ENCODE measurements around the gene ZMIZ1.

The ZMIZ1 gene

GRCh38 chr10:79247373-79248137, 178.8 kb downstream of the ZMIZ1 start:
- Histone ChIP-seq H3K9ac (ENCODE audit: low read depth, low read length) (no peak overlapping the region), H3K4me1 (ENCODE audit: insufficient read depth, low read length) (no peaks in the 10 kb centered on the region; the same call in 1 of the 2 replicates), H3K9me3 (ENCODE audit: control insufficient read depth, insufficient read depth, low read length) (no peaks in the 10 kb centered on the region), H3K36me3 (ENCODE audit: insufficient read depth, low read length) (no peaks in the 10 kb centered on the region)

- H3K9ac ChIP-seq (ENCODE audit: low read depth, low read length) = no peak overlapping the region
- H3K9me3 ChIP-seq (ENCODE audit: control insufficient read depth, insufficient read depth, low read length) = no peaks in the 10 kb centered on the region
- H3K36me3 ChIP-seq (ENCODE audit: insufficient read depth, low read length) = no peaks in the 10 kb centered on the region
- no peaks in the 10 kb centered on the region; the same call in 1 of the 2 replicates for H3K4me1 ChIP-seq (ENCODE audit: insufficient read depth, low read length)
These were observed 179.8 kb downstream of the ZMIZ1 start for GRCh38 chr10:79248341-79249185.

GRCh38 chr10:79249186-79250121, 180.7 kb downstream of the ZMIZ1 start:
- Histone ChIP-seq H3K9me3 (ENCODE audit: control insufficient read depth, insufficient read depth, low read length) (no peaks in the 10 kb centered on the region), H3K36me3 (ENCODE audit: insufficient read depth, low read length) (no peaks in the 10 kb centered on the region), H3K4me1 (ENCODE audit: insufficient read depth, low read length) (no peaks in the 10 kb centered on the region; the same call in 1 of the 2 replicates), H3K9ac (ENCODE audit: low read depth, low read length) (no peak overlapping the region)

- no peaks in the 10 kb centered on the region for H3K9me3 ChIP-seq (ENCODE audit: control insufficient read depth, insufficient read depth, low read length)
- no peaks in the 10 kb centered on the region for H3K36me3 ChIP-seq (ENCODE audit: insufficient read depth, low read length)
- H3K4me1 ChIP-seq (ENCODE audit: insufficient read depth, low read length) = no peaks in the 10 kb centered on the region; the same call in 1 of the 2 replicates
- H3K9ac ChIP-seq (ENCODE audit: low read depth, low read length) = no peak overlapping the region
These were observed 181.5 kb downstream of the ZMIZ1 start for GRCh38 chr10:79250259-79250658.

- no peak overlapping the region for H3K9ac ChIP-seq (ENCODE audit: low read depth, low read length)
- H3K4me1 ChIP-seq (ENCODE audit: insufficient read depth, low read length) = no peaks in the 10 kb centered on the region; the same call in 1 of the 2 replicates
- H3K36me3 ChIP-seq (ENCODE audit: insufficient read depth, low read length) = no peaks in the 10 kb centered on the region
- no peaks in the 10 kb centered on the region for H3K9me3 ChIP-seq (ENCODE audit: control insufficient read depth, insufficient read depth, low read length)
These were observed 183.7 kb downstream of the ZMIZ1 start for GRCh38 chr10:79252450-79252849.

- Histone ChIP-seq H3K4me1 (ENCODE audit: insufficient read depth, low read length) (no peaks in the 10 kb centered on the region), H3K9ac (ENCODE audit: low read depth, low read length) (no peak overlapping the region), H3K36me3 (ENCODE audit: insufficient read depth, low read length) (no peaks in the 10 kb centered on the region), H3K9me3 (ENCODE audit: control insufficient read depth, insufficient read depth, low read length) (no peaks in the 10 kb centered on the region)
These were observed 184.2 kb downstream of the ZMIZ1 start for GRCh38 chr10:79252971-79253370.

- no peaks in the 10 kb centered on the region for H3K4me1 ChIP-seq (ENCODE audit: insufficient read depth, low read length)
- no peaks in the 10 kb centered on the region for H3K9me3 ChIP-seq (ENCODE audit: control insufficient read depth, insufficient read depth, low read length)
- no peaks in the 10 kb centered on the region for H3K36me3 ChIP-seq (ENCODE audit: insufficient read depth, low read length)
- no peak overlapping the region for H3K9ac ChIP-seq (ENCODE audit: low read depth, low read length)
These were observed 184.9 kb downstream of the ZMIZ1 start for GRCh38 chr10:79253704-79254103.

GRCh38 chr10:79254333-79255006, 185.7 kb downstream of the ZMIZ1 start:
- Histone ChIP-seq H3K4me1 (ENCODE audit: insufficient read depth, low read length) (no peaks in the 10 kb centered on the region), H3K9me3 (ENCODE audit: control insufficient read depth, insufficient read depth, low read length) (no peaks in the 10 kb centered on the region), H3K36me3 (ENCODE audit: insufficient read depth, low read length) (no peaks in the 10 kb centered on the region), H3K9ac (ENCODE audit: low read depth, low read length) (no peak overlapping the region)

- Histone ChIP-seq H3K9ac (ENCODE audit: low read depth, low read length) (no peak overlapping the region), H3K36me3 (ENCODE audit: insufficient read depth, low read length) (no peaks in the 10 kb centered on the region), H3K9me3 (ENCODE audit: control insufficient read depth, insufficient read depth, low read length) (no peaks in the 10 kb centered on the region), H3K4me1 (ENCODE audit: insufficient read depth, low read length) (peaks cover 3% of the 10 kb centered on the region; the same call in 1 of the 2 replicates)
These were observed 186.3 kb downstream of the ZMIZ1 start for GRCh38 chr10:79255007-79255507.

- Histone ChIP-seq H3K9me3 (ENCODE audit: control insufficient read depth, insufficient read depth, low read length) (no peaks in the 10 kb centered on the region), H3K4me1 (ENCODE audit: insufficient read depth, low read length) (peaks cover 16% of the 10 kb centered on the region), H3K36me3 (ENCODE audit: insufficient read depth, low read length) (no peaks in the 10 kb centered on the region), H3K9ac (ENCODE audit: low read depth, low read length) (no peak overlapping the region)
These were observed 187.6 kb downstream of the ZMIZ1 start for GRCh38 chr10:79256264-79256806.

GRCh38 chr10:79258894-79259293, 190.1 kb downstream of the ZMIZ1 start:
- no peaks in the 10 kb centered on the region for H3K9me3 ChIP-seq (ENCODE audit: control insufficient read depth, insufficient read depth, low read length)
- H3K36me3 ChIP-seq (ENCODE audit: insufficient read depth, low read length) = no peaks in the 10 kb centered on the region
- H3K4me1 ChIP-seq (ENCODE audit: insufficient read depth, low read length) = peaks cover 20% of the 10 kb centered on the region
- H3K9ac ChIP-seq (ENCODE audit: low read depth, low read length) = no peak overlapping the region

- Histone ChIP-seq H3K4me1 (ENCODE audit: insufficient read depth, low read length) (peaks cover 20% of the 10 kb centered on the region), H3K36me3 (ENCODE audit: insufficient read depth, low read length) (no peaks in the 10 kb centered on the region), H3K9me3 (ENCODE audit: control insufficient read depth, insufficient read depth, low read length) (no peaks in the 10 kb centered on the region), H3K9ac (ENCODE audit: low read depth, low read length) (no peak overlapping the region)
These were observed 191.1 kb downstream of the ZMIZ1 start for GRCh38 chr10:79259834-79260233.

Measured in ES-I3 (cell line).